GM12875 (cell line): ENCODE measurements around the gene AGPAT3.

Source experiments
- H3K4me3 ChIP-seq: one replicate; pipeline ENCODE4 v1.5.1; 2011; ENCODE audit warnings: low read depth, low read length, control low read depth
- CTCF ChIP-seq: IDR thresholded peaks from 2 replicates; pipeline ENCODE4 v1.5.1; 2011; ENCODE audit warnings: low read depth, mild to moderate bottlenecking, control low read depth, inconsistent platforms, low read length, moderate library complexity, borderline replicate concordance; ENCODE audit not compliant: insufficient read depth

AGPAT3 gene

DNA sequence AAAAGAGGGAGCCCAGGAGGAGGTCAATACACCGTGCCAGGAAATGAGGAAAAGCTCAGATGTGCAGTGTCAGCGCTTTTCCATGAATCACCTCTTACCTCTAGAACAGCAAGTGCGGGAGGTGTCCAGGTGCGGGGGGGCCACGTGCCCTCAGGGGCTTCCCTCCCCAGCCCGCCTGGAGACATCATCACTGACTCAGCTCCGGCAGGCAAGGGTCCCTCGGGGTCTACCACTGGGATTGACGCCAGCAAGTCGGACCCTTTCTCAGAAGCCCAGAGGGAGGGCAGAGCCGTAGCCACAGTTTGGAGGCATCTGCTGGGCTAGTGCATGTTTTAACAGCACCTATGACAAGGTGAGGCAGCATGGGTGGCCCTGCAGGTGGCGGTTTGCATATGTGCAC lies 79.7 kb downstream of the AGPAT3 start:
- TF ChIP-seq CTCF: no peak
- no peak overlapping the region for H3K4me3 ChIP-seq

GRCh38 chr21:43948740-43949498 lies 83.9 kb downstream of the AGPAT3 start:
- TF ChIP-seq CTCF: no peak
- H3K4me3 ChIP-seq: no peak overlapping the region

DNA sequence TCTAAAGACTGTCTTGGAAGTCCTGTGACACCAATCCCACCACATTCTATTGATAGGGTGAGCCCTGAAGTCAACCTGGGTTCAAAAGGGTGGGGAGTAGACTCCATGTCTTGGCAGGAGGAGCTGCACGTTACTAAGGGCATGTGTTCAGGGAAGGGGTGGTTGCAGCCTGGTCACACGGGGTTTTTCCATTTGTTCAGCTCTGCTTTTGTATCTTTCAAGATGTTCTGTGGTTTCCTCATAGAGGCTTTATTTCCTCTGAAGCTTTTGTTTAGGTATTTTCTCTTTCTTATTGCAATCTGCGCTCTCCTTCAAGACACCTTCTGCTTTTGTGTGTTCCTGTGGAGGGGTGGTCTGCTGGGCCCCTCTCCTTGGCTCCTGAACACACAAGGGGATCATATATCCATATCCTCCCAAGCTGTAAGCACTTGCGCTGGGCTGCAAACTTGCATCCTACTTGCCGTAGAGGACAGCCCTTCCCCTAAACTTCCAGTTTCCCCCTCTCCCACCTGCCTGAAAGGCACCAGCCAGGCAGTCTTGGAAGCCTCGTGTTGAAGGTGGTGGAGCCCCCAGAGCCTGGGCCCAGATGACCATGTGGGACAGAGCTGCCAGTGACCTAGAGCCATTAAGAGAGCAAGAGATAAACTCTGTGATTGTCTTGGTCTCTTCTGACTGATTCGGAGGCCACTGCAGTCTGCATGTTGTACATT lies 84.6 kb downstream of the AGPAT3 start:
- H3K4me3 ChIP-seq: no peak overlapping the region
- TF ChIP-seq CTCF: no peak

DNA sequence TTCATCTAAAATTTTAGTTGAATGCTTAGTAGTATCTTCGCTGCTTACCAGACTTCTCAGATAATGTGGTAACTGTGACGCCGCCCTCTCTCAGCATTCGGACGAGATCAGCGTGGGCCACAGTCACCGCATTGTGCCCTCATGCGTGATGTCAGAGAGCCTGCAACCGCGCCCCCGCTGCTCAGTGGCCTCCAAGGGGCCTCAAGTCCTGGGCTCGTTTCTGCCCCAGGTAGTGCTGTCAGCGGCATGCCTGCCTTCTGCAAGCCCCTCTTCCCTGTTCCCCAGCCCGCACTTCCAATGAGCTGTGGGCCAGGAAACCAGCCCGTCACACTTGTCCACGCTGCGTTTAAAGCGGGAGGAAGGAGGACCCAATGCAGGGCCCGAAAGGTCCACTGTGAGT lies 85.5 kb downstream of the AGPAT3 start:
- no peak for TF ChIP-seq CTCF
- no peak overlapping the region for H3K4me3 ChIP-seq

GRCh38 chr21:43950936-43951335 lies 85.9 kb downstream of the AGPAT3 start:
- TF ChIP-seq CTCF: no peak
- H3K4me3 ChIP-seq: no peak overlapping the region

GRCh38 chr21:43951911-43952703 lies 87.1 kb downstream of the AGPAT3 start:
- H3K4me3 ChIP-seq: no peak overlapping the region
- no peak for TF ChIP-seq CTCF
